GM19324 (cell line): ENCODE measurements around the gene NCAPD2.
"Not testable (repeated sequence)": the region's sequence is repeated elsewhere in the genome, so short reads cannot be mapped to it uniquely, and the experiment has no call there.

Experiments
- ATAC-seq: cut with Tn5 transposase; IDR thresholded peaks from one replicate; pipeline ENCODE4 v1.9.1; 2021; ENCODE audit warnings: mild to moderate bottlenecking, moderate library complexity; ENCODE audit not compliant: unreplicated experiment, low FRiP score

Gene NCAPD2

DNA sequence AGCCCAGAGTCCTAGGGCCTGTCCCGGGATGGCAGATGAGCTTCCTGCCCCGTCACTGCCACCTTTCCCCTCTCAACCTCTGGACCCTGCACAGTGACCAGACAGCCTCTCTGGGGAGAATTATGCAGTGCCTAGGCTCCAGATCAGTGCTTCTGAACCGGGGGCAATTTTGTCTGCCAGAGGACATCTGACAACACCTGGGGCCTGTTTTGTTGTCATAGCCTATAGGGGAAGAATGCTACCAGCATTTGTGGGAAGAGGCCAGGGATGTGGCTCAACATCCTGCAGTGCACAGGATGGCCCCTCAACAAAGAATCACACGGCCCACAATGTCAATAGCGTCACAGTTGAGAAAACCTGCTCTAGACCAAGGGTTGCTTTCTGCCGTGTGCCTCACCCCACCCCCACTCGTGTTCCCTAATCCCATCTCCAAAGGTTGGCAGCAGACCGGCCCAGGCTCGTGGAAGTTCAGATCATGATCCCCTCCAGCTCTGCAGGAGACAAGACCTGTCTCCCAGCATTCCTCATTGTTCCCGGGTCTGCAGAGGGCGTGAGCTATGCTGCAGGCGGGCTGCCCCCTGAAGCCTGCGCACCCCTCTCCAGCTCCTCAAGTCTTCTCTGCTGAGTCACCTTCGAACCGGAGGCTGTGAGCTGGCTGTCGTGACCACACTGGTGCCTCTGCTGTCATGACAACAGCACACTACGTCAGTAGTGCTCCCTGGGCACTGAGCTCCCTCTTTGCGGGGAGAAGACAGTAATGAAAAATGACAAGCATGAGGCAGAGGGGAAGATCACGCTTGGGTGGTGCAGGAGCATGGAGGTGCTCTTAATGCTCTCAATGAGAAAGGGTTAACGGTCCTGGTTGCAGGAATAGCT lies 38.4 kb downstream of the NCAPD2 start:
- ATAC-seq: no peak

DNA sequence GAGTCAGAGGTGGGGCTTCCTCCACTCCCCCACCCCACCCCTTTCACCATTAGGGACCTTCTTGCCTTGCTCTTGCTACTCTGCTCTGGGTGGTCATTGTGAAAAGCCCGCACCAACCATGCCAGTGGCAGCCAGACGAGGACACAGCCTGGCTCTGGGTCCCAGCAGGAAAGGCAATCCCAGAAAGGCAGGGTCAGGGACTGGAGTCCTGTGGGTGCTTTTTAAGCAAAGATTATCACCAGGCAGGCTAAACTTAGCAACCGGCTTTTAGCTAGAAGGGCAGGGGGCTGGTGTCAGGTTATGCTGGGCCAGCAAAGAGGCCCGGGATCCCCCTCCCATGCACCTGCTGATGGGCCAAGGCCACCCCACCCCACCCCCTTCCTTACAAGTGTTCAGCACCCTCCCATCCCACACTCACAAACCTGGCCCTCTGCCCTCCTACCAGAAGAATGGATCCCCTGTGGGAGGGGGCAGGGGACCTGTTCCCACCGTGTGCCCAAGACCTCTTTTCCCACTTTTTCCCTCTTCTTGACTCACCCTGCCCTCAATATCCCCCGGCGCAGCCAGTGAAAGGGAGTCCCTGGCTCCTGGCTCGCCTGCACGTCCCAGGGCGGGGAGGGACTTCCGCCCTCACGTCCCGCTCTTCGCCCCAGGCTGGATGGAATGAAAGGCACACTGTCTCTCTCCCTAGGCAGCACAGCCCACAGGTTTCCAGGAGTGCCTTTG lies 39.2 kb downstream of the NCAPD2 start:
- ATAC-seq: no peak

DNA sequence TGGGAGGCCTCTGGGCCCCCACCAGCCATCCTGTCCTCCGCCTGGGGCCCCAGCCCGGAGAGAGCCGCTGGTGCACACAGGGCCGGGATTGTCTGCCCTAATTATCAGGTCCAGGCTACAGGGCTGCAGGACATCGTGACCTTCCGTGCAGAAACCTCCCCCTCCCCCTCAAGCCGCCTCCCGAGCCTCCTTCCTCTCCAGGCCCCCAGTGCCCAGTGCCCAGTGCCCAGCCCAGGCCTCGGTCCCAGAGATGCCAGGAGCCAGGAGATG lies 39.7 kb downstream of the NCAPD2 start:
- no peak for ATAC-seq

DNA sequence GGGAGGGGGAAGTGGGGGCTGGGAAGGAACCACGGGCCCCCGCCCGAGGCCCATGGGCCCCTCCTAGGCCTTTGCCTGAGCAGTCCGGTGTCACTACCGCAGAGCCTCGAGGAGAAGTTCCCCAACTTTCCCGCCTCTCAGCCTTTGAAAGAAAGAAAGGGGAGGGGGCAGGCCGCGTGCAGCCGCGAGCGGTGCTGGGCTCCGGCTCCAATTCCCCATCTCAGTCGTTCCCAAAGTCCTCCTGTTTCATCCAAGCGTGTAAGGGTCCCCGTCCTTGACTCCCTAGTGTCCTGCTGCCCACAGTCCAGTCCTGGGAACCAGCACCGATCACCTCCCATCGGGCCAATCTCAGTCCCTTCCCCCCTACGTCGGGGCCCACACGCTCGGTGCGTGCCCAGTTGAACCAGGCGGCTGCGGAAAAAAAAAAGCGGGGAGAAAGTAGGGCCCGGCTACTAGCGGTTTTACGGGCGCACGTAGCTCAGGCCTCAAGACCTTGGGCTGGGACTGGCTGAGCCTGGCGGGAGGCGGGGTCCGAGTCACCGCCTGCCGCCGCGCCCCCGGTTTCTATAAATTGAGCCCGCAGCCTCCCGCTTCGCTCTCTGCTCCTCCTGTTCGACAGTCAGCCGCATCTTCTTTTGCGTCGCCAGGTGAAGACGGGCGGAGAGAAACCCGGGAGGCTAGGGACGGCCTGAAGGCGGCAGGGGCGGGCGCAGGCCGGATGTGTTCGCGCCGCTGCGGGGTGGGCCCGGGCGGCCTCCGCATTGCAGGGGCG lies 40.2 kb downstream of the NCAPD2 start, which contains the start of gene GAPDH:
Gene GAPDH (plus strand): TSS at position 595 of the 772 bp plus-strand sequence. CDS start 316 bp downstream, outside the sequence.
- ATAC-seq: peak; percentile 70

DNA sequence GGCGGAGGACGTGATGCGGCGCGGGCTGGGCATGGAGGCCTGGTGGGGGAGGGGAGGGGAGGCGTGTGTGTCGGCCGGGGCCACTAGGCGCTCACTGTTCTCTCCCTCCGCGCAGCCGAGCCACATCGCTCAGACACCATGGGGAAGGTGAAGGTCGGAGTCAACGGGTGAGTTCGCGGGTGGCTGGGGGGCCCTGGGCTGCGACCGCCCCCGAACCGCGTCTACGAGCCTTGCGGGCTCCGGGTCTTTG lies 40.7 kb downstream of the NCAPD2 start:
- ATAC-seq: no peak

DNA sequence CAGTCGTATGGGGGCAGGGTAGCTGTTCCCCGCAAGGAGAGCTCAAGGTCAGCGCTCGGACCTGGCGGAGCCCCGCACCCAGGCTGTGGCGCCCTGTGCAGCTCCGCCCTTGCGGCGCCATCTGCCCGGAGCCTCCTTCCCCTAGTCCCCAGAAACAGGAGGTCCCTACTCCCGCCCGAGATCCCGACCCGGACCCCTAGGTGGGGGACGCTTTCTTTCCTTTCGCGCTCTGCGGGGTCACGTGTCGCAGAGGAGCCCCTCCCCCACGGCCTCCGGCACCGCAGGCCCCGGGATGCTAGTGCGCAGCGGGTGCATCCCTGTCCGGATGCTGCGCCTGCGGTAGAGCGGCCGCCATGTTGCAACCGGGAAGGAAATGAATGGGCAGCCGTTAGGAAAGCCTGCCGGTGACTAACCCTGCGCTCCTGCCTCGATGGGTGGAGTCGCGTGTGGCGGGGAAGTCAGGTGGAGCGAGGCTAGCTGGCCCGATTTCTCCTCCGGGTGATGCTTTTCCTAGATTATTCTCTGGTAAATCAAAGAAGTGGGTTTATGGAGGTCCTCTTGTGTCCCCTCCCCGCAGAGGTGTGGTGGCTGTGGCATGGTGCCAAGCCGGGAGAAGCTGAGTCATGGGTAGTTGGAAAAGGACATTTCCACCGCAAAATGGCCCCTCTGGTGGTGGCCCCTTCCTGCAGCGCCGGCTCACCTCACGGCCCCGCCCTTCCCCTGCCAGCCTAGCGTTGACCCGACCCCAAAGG lies 41.2 kb downstream of the NCAPD2 start:
- ATAC-seq: peak; percentile 4

DNA sequence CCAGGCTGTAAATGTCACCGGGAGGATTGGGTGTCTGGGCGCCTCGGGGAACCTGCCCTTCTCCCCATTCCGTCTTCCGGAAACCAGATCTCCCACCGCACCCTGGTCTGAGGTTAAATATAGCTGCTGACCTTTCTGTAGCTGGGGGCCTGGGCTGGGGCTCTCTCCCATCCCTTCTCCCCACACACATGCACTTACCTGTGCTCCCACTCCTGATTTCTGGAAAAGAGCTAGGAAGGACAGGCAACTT lies 41.7 kb downstream of the NCAPD2 start:
- no peak for ATAC-seq

DNA sequence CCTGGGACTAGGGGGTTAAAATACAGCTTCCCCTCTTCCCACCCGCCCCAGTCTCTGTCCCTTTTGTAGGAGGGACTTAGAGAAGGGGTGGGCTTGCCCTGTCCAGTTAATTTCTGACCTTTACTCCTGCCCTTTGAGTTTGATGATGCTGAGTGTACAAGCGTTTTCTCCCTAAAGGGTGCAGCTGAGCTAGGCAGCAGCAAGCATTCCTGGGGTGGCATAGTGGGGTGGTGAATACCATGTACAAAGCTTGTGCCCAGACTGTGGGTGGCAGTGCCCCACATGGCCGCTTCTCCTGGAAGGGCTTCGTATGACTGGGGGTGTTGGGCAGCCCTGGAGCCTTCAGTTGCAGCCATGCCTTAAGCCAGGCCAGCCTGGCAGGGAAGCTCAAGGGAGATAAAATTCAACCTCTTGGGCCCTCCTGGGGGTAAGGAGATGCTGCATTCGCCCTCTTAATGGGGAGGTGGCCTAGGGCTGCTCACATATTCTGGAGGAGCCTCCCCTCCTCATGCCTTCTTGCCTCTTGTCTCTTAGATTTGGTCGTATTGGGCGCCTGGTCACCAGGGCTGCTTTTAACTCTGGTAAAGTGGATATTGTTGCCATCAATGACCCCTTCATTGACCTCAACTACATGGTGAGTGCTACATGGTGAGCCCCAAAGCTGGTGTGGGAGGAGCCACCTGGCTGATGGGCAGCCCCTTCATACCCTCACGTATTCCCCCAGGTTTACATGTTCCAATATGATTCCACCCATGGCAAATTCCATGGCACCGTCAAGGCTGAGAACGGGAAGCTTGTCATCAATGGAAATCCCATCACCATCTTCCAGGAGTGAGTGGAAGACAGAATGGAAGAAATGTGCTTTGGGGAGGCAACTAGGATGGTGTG lies 42.3 kb downstream of the NCAPD2 start:
- ATAC-seq: no peak

DNA sequence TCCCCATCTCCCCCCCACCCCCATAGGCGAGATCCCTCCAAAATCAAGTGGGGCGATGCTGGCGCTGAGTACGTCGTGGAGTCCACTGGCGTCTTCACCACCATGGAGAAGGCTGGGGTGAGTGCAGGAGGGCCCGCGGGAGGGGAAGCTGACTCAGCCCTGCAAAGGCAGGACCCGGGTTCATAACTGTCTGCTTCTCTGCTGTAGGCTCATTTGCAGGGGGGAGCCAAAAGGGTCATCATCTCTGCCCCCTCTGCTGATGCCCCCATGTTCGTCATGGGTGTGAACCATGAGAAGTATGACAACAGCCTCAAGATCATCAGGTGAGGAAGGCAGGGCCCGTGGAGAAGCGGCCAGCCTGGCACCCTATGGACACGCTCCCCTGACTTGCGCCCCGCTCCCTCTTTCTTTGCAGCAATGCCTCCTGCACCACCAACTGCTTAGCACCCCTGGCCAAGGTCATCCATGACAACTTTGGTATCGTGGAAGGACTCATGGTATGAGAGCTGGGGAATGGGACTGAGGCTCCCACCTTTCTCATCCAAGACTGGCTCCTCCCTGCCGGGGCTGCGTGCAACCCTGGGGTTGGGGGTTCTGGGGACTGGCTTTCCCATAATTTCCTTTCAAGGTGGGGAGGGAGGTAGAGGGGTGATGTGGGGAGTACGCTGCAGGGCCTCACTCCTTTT lies 43.1 kb downstream of the NCAPD2 start:
- no peak for ATAC-seq

DNA sequence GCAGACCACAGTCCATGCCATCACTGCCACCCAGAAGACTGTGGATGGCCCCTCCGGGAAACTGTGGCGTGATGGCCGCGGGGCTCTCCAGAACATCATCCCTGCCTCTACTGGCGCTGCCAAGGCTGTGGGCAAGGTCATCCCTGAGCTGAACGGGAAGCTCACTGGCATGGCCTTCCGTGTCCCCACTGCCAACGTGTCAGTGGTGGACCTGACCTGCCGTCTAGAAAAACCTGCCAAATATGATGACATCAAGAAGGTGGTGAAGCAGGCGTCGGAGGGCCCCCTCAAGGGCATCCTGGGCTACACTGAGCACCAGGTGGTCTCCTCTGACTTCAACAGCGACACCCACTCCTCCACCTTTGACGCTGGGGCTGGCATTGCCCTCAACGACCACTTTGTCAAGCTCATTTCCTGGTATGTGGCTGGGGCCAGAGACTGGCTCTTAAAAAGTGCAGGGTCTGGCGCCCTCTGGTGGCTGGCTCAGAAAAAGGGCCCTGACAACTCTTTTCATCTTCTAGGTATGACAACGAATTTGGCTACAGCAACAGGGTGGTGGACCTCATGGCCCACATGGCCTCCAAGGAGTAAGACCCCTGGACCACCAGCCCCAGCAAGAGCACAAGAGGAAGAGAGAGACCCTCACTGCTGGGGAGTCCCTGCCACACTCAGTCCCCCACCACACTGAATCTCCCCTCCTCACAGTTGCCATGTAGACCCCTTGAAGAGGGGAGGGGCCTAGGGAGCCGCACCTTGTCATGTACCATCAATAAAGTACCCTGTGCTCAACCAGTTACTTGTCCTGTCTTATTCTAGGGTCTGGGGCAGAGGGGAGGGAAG lies 43.9 kb downstream of the NCAPD2 start:
- ATAC-seq: not testable (repeated sequence)

DNA sequence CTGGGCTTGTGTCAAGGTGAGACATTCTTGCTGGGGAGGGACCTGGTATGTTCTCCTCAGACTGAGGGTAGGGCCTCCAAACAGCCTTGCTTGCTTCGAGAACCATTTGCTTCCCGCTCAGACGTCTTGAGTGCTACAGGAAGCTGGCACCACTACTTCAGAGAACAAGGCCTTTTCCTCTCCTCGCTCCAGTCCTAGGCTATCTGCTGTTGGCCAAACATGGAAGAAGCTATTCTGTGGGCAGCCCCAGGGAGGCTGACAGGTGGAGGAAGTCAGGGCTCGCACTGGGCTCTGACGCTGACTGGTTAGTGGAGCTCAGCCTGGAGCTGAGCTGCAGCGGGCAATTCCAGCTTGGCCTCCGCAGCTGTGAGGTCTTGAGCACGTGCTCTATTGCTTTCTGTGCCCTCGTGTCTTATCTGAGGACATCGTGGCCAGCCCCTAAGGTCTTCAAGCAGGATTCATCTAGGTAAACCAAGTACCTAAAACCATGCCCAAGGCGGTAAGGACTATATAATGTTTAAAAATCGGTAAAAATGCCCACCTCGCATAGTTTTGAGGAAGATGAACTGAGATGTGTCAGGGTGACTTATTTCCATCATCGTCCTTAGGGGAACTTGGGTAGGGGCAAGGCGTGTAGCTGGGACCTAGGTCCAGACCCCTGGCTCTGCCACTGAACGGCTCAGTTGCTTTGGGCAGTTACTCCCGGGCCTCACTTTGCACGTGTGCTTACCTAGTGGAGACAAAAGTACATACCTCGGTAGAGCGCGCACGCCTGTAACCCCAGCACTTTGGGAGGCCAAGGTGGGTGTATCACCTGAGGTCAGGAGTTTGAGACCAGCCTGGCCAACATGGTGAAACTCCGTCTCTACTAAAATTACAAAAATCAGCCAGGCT lies 44.8 kb downstream of the NCAPD2 start:
- no peak for ATAC-seq

DNA sequence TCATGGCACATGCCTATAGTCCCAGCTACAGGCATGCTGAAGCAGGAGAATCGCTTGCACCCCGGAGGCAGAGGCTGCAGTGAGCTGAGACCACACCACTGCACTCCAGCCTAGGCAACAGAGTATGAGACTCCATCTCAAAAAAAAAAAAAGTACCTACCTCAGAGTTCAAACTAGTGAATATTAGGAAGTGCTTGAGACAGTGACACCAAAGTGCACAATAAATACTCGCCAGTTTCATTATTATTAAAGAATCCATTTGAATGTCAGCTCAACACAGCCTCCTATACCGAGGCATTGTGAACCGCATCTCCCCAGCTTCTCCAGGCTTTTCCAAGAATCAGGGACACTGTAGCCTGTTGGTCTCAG lies 45.4 kb downstream of the NCAPD2 start:
- no peak for ATAC-seq

DNA sequence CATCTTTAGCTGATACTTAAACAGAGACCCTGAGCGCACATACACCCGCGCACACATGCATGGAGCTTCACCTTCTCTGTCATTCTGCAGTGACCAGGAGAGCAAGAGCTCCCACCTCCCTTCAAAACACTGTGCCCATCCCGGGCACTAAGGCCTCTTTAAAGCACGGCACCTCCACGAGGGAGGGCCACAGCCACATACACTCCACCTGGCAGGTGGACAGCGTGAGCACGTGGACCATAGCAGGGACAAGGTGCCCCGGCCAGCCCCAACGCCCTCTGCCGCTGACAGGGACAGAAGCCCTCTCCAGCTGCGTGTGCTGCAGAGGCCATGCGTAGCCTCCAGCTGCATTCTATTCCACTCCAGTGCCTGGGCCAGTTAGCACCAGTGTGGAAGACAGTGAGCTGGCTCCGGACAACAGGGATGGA lies 45.8 kb downstream of the NCAPD2 start:
- no peak for ATAC-seq

DNA sequence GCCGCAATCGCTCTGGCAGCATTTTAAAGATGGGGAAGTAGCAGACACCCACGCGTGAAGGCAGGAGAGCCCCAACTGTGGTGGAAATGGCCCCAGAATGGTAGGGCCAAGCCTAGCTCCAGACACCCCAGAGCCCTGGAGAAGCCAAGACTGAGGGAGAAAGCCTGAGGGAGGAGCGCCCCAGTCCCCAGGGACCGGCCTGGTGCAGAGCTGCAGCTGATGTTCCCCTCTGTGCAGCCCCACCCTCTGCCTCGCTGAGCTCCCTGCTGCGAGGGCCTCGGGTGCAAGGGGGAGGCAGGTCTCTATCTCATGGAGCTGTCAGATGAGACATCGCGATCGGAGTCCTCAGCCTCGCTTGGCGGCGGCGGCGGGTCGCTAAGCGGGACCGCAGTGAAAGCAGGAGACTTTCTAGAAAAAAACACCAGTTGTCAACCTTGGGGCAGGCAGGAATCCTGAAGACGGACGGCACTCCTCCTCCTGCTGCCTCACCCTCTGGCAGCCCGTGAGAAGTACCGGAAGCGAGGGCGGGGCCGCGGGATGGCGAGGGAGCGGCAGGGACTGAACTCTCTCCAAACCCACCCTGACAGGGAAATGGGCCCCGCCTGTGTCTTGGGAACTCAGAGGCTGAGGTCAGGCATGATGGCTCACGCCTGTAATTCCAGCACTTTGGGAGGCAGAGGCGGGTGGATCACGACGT lies 46.4 kb downstream of the NCAPD2 start:
- no peak for ATAC-seq

DNA sequence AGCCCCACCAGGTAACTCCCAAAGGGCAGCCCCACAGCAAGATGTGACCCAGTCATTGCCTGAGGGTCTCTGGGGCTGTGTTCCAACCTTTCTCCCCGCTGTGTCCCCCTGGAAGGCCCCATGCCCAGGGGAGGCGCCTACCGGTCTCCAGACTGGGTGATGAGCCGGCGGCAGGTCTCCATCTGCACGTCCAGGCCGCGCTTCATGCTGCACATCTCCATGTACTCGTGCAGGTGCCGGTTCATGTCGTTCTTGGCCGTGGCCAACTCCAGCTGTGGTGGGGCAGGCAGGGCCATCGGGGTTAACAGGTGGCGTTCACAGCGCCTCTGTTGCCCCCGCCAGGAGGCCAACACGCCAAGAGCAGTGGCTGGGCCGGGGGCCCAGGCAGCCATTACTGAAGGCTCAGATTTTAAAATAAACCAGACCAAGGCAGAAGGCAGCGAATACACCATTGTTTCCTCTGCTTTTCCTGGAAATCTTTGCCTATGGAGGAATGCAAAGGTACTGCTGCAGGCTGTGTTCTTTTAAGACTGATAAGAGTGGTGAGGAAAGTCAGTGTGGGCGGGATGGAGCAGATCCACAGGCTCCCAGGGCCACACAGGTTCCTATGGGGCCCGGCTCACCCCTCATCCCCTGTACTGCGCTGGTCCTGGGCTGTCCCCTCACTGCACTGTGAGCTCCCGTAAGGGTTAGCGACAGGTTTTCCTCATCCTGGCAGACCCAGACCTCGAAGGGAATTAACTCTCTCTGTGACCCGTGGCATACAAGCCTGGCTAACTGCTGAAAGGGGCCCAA lies 47.7 kb downstream of the NCAPD2 start:
- ATAC-seq: no peak

DNA sequence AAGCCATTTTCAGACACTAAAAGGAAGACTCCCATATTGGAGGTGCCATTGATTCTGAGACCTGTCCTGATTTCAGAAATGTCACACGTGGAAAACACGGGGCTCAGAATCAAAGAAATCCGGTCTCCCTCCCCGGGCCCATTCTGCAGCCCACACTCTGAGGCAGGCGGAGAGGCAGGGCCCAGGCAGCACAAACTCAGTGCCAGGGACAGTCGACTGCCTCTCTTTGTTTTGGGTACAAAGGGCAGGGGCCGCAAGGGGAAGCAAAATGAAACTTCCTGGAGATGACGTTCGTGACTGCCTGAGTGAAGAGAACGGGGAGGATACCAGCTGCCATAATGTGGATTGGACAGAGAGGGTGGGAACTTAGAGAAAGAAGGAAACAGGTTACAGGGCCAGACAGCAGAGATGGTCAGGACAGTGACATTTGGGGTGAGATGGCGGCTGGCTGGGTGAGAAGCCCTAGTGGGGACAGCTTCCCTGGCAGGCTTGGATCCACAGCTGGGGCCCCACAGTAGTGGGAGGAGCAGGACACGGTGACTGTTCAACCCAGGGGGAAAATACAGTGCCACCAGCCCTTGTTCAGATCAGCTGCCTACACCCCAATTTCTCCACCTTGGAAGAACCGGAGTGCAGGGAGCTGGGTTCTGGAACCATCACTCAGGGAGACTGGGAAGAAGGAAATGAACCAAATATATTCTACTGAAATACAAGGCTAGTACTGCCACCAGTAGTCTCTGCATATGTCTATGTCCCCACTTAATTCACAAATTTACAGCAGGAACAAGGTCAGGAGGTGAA lies 48.5 kb downstream of the NCAPD2 start:
- no peak for ATAC-seq
